Ishikawa (cell line): ENCODE data around the gene CEP83.

Experiments used
- CREB1 ChIP-seq: IDR thresholded peaks from 2 replicates; pipeline ENCODE4 v1.6.1; 2012; ENCODE audit warnings: low read depth
- EGR1 ChIP-seq: IDR thresholded peaks from 2 replicates; pipeline ENCODE4 v1.6.1; 2012
- EP300 ChIP-seq: IDR thresholded peaks from 2 replicates; pipeline ENCODE4 v1.6.1; 2012; ENCODE audit warnings: borderline replicate concordance
- FOXM1 ChIP-seq: IDR thresholded peaks from 2 replicates; pipeline ENCODE4 v1.6.1; 2012; ENCODE audit warnings: low read depth, borderline replicate concordance
- NFIC ChIP-seq: IDR thresholded peaks from 2 replicates; pipeline ENCODE4 v1.6.1; 2012
- RAD21 ChIP-seq: IDR thresholded peaks from 2 replicates; pipeline ENCODE4 v1.6.1; 2012; ENCODE audit warnings: low read depth
- TAF1 ChIP-seq: IDR thresholded peaks from 2 replicates; pipeline ENCODE4 v1.6.1; 2012; ENCODE audit warnings: low read depth, mild to moderate bottlenecking
- TCF12 ChIP-seq: IDR thresholded peaks from 2 replicates; pipeline ENCODE4 v1.6.1; 2012; ENCODE audit warnings: low read depth
- YY1 ChIP-seq: IDR thresholded peaks from 2 replicates; pipeline ENCODE4 v1.6.1; 2012; ENCODE audit warnings: low read depth
- ZBTB7A ChIP-seq: IDR thresholded peaks from 2 replicates; pipeline ENCODE4 v1.6.1; 2012; ENCODE audit warnings: low read depth
- TF ChIP-seq, protein P1 (sequence below): IDR thresholded peaks from 2 replicates; pipeline ENCODE4 v1.6.1; 2012
- TF ChIP-seq, protein P2 (sequence below): IDR thresholded peaks from 2 replicates; pipeline ENCODE4 v1.6.1; 2012; ENCODE audit warnings: low read depth, mild to moderate bottlenecking
- TF ChIP-seq, protein P3 (sequence below): IDR thresholded peaks from 2 replicates; pipeline ENCODE4 v1.6.1; 2012

DNA sequence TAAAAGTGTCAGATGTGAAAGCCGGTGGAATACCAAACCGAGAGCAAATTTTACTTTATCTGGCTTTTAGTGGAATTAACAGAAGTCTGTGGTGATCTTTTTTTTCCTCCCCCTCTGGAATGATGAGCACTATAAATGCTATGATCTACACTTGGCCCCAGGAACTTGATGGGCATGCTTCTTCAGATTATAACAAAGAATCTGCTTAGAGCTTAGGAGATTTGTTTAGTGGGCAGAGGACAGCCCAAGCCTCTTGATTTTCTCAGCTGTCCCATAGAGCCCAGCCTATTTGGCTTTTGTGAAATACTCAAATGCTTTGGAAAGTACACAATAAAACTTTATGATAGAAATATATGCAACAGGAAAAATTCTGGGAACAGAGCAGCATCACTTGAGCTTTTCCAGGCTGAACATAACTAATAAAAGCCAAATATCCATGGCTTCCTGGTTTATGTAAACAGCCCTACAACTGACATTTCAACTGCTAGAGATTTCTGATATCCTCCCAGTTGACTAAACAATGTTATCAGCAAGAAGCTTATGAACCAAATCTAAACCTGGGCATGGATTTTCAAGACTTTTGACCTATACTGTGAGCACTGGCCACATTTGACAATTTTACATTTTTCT is 161.7 kb downstream of the CEP83 start:
- TF ChIP-seq RAD21, result no peak
- no peak for TF ChIP-seq TAF1
- no peak for TF ChIP-seq NFIC
- no peak for TF ChIP-seq EP300
- TF ChIP-seq, protein P1, sequence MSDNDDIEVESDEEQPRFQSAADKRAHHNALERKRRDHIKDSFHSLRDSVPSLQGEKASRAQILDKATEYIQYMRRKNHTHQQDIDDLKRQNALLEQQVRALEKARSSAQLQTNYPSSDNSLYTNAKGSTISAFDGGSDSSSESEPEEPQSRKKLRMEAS, result no peak
- TF ChIP-seq, protein P2, sequence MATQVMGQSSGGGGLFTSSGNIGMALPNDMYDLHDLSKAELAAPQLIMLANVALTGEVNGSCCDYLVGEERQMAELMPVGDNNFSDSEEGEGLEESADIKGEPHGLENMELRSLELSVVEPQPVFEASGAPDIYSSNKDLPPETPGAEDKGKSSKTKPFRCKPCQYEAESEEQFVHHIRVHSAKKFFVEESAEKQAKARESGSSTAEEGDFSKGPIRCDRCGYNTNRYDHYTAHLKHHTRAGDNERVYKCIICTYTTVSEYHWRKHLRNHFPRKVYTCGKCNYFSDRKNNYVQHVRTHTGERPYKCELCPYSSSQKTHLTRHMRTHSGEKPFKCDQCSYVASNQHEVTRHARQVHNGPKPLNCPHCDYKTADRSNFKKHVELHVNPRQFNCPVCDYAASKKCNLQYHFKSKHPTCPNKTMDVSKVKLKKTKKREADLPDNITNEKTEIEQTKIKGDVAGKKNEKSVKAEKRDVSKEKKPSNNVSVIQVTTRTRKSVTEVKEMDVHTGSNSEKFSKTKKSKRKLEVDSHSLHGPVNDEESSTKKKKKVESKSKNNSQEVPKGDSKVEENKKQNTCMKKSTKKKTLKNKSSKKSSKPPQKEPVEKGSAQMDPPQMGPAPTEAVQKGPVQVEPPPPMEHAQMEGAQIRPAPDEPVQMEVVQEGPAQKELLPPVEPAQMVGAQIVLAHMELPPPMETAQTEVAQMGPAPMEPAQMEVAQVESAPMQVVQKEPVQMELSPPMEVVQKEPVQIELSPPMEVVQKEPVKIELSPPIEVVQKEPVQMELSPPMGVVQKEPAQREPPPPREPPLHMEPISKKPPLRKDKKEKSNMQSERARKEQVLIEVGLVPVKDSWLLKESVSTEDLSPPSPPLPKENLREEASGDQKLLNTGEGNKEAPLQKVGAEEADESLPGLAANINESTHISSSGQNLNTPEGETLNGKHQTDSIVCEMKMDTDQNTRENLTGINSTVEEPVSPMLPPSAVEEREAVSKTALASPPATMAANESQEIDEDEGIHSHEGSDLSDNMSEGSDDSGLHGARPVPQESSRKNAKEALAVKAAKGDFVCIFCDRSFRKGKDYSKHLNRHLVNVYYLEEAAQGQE, result no peak
- no peak for TF ChIP-seq EGR1
- TF ChIP-seq FOXM1, result no peak
- no peak for TF ChIP-seq ZBTB7A
- TF ChIP-seq TCF12, result no peak
- TF ChIP-seq, protein P3, sequence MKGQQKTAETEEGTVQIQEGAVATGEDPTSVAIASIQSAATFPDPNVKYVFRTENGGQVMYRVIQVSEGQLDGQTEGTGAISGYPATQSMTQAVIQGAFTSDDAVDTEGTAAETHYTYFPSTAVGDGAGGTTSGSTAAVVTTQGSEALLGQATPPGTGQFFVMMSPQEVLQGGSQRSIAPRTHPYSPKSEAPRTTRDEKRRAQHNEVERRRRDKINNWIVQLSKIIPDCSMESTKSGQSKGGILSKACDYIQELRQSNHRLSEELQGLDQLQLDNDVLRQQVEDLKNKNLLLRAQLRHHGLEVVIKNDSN, result no peak
- TF ChIP-seq CREB1, result no peak
- TF ChIP-seq YY1, result no peak
